WERI-Rb-1 (cell line): ENCODE data around the gene ZNF484.

Experiments
- DNase-seq: peaks from one replicate; pipeline ENCODE4 v3.0.0-alpha.2; 2020
- H3K27ac ChIP-seq: fragments of 250-450 bp; sonication (Bioruptor Pico); 2 replicates; pipeline ENCODE4 v1.5.1; 2020; ENCODE audit warnings: mild to moderate bottlenecking, moderate library complexity
- H3K27me3 ChIP-seq: fragments of 250-450 bp; sonication (Bioruptor Pico); 2 replicates; pipeline ENCODE4 v1.5.1; 2021; ENCODE audit warnings: mild to moderate bottlenecking, low read depth, moderate library complexity; ENCODE audit not compliant: insufficient read depth, severe bottlenecking
- H3K36me3 ChIP-seq: fragments of 250-450 bp; sonication (Bioruptor Pico); 2 replicates; pipeline ENCODE4 v1.5.1; 2020; ENCODE audit warnings: mild to moderate bottlenecking, moderate library complexity
- H3K4me3 ChIP-seq: 2 replicates; pipeline ENCODE4 v1.5.1; 2011; ENCODE audit warnings: low read depth, mild to moderate bottlenecking, control low read depth, low read length
- H3K9me3 ChIP-seq: fragments of 250-450 bp; sonication (Bioruptor Pico); 2 replicates; pipeline ENCODE4 v1.5.1; 2021; ENCODE audit warnings: mild to moderate bottlenecking, moderate library complexity; ENCODE audit not compliant: severe bottlenecking
- TF ChIP-seq, protein P1 (sequence below): IDR thresholded peaks from 2 replicates; pipeline ENCODE4 v1.5.1; 2011; ENCODE audit warnings: low read depth, mild to moderate bottlenecking, control low read depth, inconsistent platforms, low read length

Gene ZNF484

DNA sequence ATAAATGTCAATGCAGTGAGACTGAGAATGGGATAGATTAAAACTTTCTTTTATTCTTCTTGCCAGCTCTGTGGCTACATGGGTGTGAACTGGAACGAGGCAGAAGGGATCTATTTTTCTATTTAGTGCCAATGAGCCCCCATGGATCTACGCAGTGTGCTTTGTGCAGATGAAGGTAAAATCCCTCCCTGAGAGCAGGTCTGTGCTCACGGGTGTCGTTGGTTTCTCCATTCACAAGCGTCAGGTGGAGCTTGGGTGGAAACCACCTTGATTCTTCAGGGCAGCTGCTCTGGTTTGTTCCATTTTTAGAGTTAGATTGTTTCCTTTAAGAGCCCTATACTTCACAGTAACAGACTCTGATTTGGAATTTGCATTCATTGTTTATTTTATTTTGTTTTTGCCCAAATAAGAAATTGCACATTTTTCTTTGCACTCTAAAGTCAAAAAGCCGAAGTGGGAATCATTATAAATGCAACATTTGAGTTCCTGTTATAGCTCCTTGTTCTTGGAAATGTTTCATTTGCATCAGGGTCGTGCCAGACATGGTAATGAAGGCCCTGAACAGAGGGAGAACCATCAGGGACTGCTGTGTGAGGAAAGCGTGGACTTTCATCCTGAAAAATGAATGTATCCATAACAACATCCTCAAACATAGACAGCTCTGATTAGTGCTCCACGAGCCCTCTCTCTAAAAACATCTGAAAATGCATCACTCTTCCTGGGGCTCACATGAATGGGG, 82.1 kb downstream of the ZNF484 start:
- no peaks in the 10 kb centered on the region for H3K9me3 ChIP-seq
- DNase-seq, result no peak

More for the DNA sequence above, 82.1 kb downstream of the ZNF484 start:
- H3K27me3 ChIP-seq, result no peaks in the 10 kb centered on the region
- H3K36me3 ChIP-seq, result no peaks in the 10 kb centered on the region
- TF ChIP-seq, protein P1, sequence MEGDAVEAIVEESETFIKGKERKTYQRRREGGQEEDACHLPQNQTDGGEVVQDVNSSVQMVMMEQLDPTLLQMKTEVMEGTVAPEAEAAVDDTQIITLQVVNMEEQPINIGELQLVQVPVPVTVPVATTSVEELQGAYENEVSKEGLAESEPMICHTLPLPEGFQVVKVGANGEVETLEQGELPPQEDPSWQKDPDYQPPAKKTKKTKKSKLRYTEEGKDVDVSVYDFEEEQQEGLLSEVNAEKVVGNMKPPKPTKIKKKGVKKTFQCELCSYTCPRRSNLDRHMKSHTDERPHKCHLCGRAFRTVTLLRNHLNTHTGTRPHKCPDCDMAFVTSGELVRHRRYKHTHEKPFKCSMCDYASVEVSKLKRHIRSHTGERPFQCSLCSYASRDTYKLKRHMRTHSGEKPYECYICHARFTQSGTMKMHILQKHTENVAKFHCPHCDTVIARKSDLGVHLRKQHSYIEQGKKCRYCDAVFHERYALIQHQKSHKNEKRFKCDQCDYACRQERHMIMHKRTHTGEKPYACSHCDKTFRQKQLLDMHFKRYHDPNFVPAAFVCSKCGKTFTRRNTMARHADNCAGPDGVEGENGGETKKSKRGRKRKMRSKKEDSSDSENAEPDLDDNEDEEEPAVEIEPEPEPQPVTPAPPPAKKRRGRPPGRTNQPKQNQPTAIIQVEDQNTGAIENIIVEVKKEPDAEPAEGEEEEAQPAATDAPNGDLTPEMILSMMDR, result no peak
- H3K4me3 ChIP-seq, result no peak overlapping the region
- H3K27ac ChIP-seq, result no peak overlapping the region
